Femur (tissue), 1 donor: ENCODE results near the gene AGO1.
"Not testable (repeated sequence)": the region's sequence is repeated elsewhere in the genome, so short reads cannot be mapped to it uniquely, and the experiment has no call there.

Source experiments
- DNase-seq: peaks from one replicate; pipeline ENCODE4 v3.0.0-alpha.2; 2017

Gene AGO1

DNA sequence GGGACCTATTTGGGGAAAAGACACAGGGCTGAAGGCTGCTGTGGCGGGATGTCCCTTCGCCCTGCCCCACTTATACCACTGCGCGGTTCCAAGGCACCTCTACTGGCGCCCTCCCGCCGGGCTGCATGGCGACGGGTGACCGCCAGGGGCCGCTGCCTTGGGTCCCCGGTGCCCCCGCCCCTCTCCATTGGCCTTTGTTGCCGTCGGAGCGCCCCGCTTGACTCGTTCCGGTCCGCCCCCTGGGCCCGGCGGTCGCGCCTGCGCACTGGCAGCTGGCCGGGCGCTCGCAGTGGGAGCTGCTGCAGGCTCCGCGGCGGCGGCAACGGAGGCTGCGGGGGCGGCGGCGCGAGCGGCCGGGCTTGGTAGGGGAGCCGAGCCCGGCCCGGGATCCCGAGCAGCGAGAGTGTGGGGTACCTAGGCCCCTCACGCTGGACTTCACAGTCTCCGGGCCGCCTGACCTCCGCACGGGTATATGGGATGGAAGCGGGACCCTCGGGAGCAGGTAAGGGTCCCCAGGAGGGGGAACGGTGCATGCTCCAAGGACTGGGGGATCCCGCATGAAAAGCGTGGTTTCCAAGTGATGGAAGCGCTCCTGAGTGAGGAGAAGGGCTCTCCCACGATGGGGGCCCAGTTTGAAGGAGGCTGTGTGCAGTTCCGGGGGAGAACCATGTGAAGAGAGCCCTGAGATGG lies at the start of gene AGO1:
TSS of gene AGO1 (plus strand) at position 265 of the 690 bp plus-strand sequence. CDS start at position 478, 213 bp downstream.
- DNase-seq: peak; percentile 97

DNA sequence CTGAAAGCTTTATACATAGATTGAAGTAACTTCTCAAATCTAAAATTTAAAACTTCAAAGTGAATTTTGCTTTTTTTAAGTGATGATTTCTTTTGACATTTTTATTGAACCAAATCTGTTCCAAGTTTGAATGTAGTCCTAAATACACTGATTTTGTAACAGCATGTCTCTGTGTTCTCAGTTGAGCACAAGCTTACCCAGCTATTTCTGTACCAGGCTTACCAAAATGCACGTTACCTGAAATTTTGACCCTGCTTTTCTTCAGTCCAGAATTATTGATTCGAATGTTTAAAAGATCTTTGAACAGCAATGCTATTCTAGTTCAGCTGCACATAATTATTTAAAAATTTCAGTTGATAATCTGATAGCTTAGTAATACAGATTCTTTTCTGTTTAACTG lies 49.6 kb upstream of the AGO1 start:
- DNase-seq: no peak

DNA sequence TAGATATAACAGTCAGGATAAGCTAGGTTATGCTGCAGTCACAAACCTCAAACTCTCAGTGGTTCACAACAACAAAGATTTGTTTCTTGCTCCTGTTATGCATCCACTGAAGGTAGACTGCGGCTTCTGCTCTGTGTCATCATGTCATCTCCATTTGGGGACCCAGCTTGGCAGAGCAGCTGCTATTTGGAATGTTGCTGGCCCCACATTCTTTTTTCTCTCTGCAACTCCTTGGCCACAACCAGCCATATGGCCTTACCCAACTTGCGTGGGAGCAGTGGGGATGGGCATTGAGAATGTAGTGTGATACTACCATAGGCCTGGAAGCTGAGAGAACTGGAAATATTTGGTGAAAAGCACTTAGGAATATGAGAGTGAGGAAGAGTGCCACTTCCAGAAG lies 48.8 kb upstream of the AGO1 start:
- no peak for DNase-seq

DNA sequence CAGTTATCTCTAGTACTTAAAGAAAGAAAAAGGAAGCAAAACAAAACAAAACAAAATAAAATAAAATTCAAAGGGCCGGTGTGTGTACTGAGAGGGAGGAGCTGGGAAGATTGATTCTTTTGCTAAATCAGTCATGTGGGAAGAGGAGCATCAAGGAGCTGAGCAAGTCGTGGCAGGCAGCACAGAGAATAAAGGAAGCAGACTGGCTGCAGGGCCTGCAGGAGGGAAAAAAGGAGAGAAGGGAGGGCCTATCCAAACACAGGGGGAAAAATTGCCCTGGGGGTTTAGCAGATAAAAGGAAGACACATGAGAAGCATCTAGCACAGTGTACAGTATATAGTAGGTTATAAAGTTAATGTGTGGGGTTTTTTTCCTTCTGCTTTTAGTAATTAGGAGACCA lies 47.6 kb upstream of the AGO1 start:
- DNase-seq: no peak

DNA sequence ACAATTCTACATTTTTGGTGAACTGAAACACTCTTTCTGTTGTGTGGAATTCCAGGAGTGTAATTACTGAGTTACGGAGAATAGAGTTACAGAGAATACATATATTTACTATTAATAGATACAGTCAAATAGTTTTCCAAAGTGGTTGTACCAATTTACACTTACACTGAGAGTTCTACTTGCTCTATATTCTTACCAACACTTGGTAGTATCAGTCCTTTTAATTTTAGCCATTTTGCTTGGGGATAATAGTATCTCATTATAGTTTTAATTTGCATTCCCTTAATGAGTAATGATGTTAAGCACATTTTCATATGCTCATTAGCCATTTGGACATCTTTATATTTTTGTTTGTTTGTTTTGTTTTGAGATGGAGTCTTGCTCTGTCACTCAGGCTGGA lies 46.3 kb upstream of the AGO1 start:
- no peak for DNase-seq

DNA sequence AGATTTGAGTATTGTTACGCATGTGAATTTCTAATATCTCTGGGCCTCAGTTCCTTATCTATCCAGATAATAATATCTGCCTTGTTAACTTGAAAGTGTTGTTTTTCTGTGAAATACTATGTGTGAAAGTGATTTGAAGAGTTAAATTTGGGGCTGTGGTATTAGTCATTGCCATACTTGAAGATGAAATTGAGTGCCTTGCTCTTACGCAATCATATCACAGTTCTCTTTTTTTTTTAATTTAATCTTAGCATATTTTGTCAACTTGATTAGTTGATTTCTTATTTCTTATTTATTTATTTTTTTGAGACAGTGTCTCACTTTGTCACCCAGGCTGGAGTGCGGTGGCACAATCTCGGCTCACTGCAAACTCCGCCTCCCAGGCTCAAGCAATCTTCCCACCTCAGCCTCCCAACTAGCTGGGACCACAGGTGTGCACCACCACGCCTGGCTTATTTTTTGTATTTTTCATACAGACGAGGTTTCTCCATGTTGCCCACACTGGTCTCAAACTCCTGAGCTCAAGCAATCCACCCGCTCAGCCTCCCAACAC lies 44.2 kb upstream of the AGO1 start:
- no peak for DNase-seq

DNA sequence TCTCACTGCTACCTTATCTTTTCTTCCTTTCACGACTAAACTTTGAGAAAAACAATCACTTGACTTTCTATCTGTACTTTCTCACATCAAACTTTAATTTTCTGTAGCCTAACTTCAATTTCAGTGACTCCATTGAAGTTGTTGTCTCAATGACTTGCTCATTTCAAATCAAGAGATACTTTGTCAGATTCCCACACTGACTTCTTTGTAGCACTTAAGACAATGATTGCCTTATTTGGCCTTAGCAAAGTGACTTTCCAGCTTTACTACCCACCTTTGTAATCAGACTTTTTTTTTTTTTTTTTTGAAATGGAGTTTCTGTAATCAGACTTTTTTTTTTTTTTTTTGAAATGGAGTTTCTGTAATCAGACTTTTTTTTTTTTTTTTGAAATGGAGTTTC lies 38.2 kb upstream of the AGO1 start:
- DNase-seq: no peak

DNA sequence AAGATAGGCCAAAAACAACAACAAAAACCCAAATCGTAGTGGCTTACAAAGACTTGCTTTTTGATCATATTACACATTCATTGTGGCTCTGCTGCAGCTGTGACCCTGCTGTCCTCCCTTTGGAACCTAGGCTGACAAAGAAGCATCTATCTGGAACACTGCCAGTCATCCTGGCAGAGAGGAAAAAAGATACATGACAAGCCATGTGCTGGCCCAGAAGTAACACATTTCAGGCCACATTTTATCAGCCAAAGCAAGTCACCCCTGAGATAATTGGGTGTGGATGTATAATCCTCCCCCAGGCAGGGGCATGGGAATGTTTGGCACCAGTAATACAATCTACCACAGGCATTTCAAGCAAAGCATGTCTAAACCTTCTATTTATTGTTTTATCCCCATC lies 37.2 kb upstream of the AGO1 start:
- DNase-seq: no peak

DNA sequence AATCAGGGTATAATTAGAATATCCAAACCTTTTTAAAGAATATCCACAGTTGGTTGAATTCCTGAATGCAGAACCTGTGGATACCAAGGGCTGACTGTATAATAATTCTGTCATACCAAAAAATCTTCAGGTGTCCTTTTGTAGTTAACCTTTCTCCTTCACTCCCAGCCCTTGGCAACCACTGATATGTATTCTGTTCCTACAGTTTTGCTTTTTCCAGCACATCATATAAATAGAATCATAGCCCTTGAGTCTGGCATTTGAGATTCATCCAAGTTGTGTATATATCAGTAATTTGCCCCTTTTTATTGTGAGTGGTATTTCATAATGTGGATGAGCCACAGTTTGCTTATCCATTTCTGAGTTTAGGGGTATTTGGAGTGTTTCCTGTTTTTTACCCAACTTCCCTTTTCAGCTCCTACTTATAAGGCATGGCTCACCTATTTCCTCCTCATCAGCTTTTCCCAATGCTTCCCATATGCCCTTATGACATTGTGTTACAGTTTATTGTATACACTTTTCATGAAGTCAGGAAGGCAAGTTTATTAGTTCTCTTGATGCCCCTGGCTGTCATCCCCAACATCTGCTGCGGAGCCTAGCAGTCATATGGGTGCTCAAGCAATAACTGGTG lies 35.0 kb upstream of the AGO1 start:
- DNase-seq: no peak

DNA sequence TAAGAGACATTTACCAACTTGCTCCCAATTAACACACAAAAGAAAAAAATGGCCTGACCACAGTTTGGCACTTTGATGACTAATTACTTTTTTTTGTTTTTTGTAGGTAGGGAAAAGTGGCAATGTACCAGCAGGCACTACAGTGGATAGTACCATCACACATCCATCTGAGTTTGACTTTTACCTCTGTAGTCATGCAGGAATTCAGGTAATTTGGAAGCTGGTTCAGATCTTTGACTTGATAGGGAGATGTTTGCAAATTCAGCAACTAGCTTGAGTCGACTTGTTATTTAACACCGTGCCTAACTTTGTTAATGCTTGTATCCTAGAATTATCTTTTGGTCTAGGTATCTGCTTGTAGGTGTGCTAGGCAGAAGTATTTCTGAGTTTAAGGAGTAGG lies 33.0 kb upstream of the AGO1 start:
- no peak for DNase-seq

DNA sequence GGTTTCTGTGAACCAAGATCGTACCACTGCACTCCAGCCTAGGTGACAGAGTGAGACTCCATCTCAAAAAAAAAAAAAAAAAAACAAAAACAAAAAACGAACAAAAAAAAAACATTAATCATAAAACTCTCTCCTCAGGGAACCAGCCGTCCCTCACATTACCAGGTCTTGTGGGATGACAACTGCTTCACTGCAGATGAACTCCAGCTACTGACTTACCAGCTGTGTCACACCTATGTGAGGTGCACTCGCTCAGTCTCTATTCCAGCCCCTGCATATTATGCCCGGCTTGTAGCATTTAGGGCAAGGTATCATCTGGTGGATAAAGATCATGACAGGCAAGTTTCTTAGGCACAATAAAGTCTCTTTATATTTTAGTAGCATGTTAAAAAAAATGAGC lies 32.3 kb upstream of the AGO1 start:
- DNase-seq: no peak

DNA sequence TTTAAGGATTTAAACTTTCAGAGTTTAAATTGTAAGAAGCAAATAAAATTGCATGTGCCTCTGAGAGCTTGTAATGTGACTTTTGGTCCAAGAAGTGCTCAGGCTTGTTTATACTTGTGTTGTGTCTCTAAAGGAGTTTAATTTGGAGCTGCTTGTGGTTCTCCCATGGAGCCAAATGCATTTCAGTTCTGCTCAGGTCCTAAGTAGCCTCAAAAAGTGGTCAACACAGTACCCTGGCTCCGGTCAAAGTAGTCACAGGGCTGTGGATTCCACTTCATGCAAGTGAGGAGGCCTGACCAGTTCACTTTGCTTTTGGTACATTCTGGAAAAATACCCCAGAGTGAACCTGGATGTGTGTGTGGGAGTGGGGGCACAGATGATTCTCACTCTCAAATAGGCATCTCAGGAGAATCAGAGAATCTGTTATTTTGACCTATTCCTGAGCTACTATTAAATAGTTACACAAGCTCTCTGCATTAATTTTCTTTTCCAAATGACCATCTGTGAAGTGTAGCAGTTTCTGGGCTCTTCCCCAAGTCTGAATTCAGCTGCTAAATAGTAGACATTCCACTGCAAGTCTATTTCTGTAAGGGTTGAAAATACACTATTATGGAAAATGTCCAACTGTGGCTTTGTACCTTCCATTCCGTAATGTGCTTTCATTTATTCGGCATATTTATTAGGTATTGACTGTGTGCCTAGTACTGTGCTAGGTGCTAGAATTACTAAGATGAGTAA lies 31.7 kb upstream of the AGO1 start:
- peak; percentile 64 for DNase-seq

DNA sequence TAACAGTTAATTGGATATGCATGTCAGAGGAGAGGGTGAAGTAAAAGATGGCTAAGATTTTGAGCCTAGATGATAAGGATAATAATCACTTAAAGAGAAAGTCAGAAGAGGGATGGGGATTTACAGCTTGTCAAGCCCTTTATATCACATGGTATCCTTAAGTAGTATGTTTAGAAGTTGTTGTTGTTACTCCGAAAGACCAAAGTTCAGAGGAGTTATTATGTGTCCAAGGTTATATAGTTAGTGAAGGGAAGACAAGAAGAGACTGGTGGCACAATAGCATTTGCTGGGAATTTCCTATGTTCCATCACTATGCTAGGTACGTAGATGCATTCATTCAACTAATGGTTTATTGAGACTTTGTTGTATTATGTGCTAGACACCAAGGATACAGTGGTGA lies 30.8 kb upstream of the AGO1 start:
- no peak for DNase-seq

DNA sequence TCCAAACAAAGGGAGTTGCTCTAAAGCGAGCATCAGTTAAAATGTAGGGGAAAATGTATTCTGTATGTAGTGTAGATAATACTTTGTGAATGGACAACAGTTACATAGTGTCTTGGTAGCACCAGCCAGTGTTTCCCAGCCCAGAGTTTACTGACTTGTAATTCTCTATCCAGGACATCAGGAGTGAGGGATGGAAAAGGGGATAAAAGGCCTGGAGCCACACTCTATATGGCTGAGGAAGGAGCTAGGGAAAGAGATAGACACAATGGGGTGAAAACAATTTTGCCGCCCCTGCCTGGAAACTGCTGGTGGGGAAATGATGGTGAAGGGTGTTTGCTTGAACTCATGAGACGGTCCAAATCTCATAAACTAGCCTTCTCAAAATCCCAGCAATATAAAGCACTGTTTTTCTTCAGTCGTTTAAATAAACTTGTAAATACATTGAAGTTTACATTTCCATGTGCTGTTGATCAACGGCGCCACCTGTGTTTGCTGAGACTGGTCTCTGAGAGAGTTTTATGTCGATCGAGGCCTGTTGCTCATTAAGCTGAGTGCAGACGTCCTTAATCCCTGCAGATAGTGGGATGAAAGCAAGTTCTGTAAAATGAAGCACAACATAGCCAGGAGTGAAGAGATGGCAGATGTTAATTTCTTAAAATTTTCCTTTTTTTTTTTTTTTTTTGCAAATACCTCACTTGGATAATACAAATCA lies 27.9 kb upstream of the AGO1 start:
- DNase-seq: peak; percentile 23

DNA sequence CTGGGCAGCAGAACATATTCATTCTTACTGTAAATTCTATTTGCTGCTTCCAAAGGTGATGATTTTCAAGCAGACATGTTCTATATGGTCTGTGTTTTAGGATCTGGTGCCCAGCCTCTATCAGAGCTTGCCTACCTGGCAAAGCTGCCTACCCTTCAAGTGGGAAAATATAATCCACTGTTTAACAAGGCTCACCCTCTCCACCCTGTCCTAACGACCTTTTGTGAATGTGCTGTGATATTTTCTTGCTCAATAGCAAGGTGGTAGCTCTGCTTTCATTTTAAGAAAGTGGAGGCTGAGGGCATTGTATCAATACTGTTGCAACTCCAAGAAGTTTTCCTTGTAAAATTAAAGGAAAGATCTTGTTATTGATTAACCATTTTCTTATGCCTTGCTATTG lies 26.0 kb upstream of the AGO1 start:
- no peak for DNase-seq

DNA sequence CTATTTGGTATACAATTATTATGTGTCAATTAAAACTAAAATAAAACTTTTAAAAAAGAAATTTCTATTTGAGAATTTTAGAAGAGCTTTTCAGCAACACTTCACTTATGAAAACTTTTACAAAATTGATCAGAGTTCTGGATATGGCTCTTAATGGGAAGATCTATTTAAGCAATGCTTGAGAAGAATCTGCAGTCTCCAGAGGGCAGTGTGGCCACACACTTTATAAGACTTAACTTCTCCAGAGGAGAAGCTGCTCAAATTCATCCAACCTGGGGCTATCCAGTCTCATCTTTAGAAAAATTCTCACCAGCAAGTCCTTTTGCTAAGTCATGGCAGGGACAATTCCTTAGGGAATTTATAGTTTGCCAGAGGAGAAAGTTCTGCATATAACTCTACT lies 25.2 kb upstream of the AGO1 start:
- DNase-seq: no peak

DNA sequence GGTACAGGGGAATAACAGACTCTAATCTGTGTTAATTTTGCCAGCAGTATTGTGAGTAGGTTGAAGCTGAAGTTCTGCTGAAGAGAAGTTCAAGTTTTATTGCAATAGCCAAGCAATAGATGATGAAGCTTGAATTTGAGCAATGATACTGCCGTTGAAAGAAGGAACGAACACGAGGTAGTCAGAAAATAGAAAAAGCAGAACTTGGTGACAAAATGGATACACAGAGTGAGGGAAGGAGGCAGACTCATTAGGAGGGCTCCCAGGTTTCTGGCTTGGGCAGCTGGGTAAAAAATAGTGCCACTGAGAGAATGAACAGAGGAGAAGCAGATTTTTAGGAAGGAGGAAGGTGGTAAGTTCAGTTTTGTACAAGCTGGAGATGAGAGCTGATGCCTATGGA lies 22.3 kb upstream of the AGO1 start:
- DNase-seq: no peak

DNA sequence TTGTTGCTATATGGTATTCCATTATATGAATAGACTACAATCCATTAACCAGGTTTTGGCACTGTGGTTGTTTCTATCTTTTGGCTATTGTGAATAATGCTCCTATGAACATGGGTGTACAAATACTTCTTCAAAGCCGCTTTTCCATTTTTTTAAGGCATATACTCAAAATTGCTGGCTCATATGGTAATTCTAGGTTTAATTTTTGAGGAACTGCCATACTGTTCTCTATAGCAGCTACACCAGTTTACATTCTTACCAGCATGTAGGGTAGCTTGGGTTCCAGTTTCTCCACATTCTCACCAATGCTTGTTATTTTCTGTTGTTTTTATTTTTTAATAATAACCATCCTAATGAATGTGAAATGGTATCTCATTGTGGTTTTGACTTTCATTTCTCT lies 19.9 kb upstream of the AGO1 start:
- DNase-seq: no peak

DNA sequence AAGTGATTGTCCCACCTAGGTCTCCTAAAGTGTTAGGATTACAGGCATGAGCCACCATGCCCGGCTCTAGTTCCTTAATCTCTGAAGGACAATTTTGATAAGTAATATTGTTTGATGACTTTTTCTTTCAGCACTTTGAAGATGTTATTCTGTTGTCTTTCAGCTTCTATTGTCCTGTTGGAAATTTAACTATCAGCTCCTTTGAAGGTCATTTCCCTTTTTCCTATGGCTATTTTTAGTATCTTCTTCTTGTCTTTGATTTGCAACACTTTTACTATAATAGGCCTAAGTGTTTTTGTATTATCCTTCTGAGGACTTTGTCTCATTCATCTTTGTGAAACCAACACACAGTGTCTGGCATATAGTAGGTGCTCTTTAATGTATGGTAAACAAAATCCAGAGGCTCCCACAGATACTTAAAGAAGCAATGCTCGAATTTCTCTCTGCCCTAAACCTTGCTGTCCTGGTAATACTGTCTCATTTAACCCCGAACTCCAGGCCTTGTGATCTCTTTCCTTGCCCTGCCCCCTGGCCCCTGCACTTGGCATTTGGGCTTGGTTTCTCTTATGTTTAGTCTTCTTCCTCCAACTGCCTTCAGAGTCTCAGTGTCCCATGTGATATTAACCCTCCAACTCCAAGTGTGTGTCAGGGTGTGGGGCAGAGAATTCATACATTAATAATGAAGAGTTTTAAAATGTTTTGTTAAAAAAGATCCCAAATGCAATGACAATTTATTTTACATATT lies 19.0 kb upstream of the AGO1 start:
- no peak for DNase-seq

DNA sequence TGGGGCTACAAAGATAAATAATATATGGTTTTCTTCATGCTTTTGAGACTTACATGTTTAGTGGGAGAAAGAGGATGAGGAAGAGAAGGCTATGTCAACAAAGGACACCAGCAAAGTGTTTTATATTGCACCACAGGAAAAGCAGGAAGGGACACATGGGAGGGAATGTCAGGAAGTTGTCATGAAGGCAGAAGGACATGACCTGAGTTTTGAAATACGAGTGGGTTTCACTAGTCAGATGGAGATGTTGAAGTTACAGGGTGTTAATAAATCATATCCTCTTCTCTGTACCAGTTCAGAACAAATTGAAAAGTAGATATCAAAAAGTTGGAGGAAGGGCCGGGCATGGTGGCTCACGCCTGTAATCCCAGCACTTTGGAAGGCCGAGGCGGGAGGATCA lies 18.2 kb upstream of the AGO1 start:
- no peak for DNase-seq

DNA sequence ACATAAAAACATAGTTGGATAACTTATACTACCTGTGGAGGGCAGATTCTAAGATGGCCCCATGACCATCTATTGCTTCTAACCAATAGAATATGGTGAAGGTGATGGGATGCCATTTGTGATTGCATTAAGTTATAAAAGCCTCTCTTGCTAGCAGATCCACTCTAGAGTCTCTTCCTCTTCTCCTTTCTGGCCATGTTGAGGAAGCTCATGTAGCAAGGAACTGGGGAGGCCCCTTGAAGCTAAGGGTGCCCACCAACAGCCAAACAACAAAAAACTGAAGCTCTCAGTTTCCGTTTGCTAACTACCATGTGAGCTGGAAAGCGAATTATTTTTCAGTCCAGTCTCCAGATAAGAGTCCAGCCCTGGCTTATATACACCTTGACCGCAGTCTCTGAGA lies 16.0 kb upstream of the AGO1 start:
- no peak for DNase-seq

DNA sequence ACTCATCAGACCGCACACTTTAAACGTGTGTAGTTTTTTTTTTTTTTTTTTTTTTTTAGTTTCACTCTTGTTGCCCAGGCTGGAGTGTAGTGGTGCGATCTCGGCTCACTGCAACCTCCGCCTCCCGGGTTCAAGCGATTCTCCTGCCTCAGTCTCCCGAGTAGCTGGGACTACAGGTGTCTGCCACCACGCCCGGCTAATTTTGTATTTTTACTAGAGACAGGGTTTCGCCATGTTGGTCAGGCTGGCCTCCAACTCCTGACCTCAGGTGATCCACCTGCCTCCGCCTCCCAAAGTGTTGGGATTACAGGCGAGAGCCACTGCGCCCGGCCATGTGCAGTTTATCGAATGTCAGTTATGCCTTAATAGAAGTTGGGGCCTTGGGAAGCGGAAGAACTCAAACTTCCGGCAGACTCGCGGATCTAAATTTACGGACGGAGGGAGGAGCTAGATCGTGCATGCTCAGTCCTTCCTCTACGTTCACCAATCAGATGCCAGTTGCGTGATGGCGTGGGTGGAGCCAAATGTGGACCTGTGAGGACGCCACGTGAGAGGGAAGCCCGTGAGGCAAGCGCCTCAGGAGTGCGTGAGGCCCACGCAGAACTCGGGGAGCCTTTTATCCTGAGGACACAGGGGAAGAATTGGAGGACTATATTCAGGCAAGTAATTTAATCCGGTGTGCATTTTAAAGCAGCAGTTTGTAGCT lies 13.6 kb upstream of the AGO1 start:
- not testable (repeated sequence) for DNase-seq
